ENCODE data around the gene L2HGDH. TPM values are rescaled to one million over a fixed set of nuclear protein-coding genes. Genes with fewer than 3 reads are reported as not detected.

The L2HGDH gene
- total RNA-seq, 2 experiments from 2014 or later, result 8.7 to 19.8 TPM

DNA sequence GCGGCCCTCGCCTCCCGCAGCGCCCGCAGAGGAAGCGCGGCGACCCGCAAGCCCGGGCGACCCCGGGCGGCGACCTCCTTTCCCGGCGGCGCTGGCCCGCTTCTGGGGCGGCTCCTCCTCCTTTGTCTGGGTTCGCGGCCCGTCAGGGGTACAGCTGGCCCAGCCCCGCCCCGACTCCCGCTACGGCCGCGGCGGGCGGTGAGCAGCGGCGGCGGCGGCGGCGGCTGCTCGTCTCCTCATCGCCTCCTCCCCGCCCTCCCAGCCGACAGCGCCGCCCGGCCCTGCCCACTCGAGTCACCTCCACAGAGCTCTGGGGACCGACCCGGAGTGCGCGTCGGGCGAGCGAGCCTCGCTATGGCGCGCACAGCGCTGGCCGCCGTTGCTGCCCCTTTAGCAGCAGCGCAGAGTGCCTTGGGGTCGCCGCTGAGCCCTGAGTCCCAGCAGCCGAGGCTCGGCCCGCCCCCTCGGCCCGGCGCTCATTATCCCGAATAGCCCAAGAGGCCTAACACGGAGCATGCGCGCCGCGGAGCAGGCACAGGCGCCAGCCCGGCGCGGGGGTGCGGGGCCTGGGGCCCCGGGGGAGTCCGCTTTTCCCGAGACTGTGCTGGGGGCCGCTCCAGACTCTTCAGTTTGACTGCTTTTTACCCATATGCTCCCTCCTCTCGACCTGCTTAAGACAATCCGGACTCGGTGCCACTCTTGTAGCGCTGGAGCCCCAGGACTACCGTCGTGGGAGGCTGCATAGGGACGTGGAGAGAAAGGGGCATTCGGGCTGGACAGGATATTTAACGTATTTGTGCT lies 80.4 kb downstream of the L2HGDH start, which contains the start of gene SOS2:
Gene SOS2, minus strand, starts transcription at position 104 of the 801 bp plus-strand sequence. CDS start 295 bp downstream, outside the sequence.
- CTCF ChIA-PET (ENCODE audit: unreplicated experiment), result no interaction called here

DNA sequence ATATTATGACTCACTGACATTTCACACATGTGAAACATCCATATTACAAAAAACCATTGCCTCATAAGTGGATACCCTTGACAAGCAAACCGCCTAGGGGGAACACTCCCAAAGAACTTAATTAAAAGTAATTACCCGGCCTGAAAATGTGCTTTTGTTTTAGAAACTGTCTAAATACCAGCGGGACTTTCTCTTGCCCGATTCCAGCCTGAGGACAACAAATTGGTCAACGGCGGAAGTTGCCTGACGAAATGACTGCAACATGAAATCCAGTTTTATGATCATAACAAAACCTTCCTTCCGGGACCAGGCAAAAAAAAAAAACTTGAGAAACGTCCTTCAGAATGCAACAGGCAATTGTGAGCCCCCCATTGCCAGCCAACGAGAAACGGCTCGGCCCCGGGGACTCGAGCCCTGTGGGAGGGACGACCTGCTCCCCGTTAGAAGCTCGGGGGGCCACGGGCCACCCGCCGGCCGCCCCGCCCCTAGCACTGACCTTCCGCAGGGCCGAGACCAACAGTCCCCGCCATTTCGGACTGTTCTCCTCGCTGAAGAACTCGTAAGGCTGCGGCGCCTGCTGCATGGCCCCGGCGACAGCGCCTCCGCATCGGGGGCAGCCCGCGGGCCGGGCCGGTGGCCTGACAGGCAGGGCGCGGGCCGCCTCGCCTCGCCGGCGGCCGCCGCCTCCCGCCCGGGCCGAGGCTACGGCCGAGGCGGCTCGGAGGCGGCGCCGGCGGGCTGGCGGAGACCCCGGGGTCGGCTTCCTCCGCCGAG lies 81.1 kb downstream of the L2HGDH start:
- peak overlapping the region; percentile 89 for H3K4me2 ChIP-seq (ENCODE audit: low read length)
- ChIA-PET CTCF (ENCODE audit: unreplicated experiment) (no interaction called here), POLR2A (no interaction called here)
- no peaks in the 10 kb centered on the region for H4K20me1 ChIP-seq (ENCODE audit: insufficient read depth, low read length)
- DNase-seq (ENCODE audit: low spot score), result peak; percentile 66
- peak overlapping the region; percentile 81 for H3K27ac ChIP-seq (ENCODE audit: low read depth, low read length, poor library complexity, severe bottlenecking)
- peaks cover 18% of the 10 kb centered on the region for H3K9me3 ChIP-seq (ENCODE audit: low read length)
- H3K4me1 ChIP-seq (ENCODE audit: insufficient read depth, low read length, poor library complexity, severe bottlenecking), result peaks cover 18% of the 10 kb centered on the region
- H3K4me3 ChIP-seq (ENCODE audit: low read depth, low read length, poor library complexity, severe bottlenecking), result peak overlapping the region; percentile 94
- peak overlapping the region; percentile 84 for H2AFZ ChIP-seq (ENCODE audit: low read length)
- BruUV-seq (replicated peaks), result no TSS peak
- TF ChIP-seq, protein P1, sequence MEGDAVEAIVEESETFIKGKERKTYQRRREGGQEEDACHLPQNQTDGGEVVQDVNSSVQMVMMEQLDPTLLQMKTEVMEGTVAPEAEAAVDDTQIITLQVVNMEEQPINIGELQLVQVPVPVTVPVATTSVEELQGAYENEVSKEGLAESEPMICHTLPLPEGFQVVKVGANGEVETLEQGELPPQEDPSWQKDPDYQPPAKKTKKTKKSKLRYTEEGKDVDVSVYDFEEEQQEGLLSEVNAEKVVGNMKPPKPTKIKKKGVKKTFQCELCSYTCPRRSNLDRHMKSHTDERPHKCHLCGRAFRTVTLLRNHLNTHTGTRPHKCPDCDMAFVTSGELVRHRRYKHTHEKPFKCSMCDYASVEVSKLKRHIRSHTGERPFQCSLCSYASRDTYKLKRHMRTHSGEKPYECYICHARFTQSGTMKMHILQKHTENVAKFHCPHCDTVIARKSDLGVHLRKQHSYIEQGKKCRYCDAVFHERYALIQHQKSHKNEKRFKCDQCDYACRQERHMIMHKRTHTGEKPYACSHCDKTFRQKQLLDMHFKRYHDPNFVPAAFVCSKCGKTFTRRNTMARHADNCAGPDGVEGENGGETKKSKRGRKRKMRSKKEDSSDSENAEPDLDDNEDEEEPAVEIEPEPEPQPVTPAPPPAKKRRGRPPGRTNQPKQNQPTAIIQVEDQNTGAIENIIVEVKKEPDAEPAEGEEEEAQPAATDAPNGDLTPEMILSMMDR (conservative IDR thresholded peaks at IDR 0.05; ENCODE audit: low read length), result 0 out of 2 replicates have a peak, but pooled peaks have one; percentile 9
- TF ChIP-seq EZH2phosphoT487 (IDR thresholded peaks at IDR 0.05; ENCODE audit: borderline replicate concordance, low read depth, low read length), result no peak
- intact Hi-C loops (cut with micrococcal nuclease; ENCODE audit: unreplicated experiment), result loop anchor here (1.0 to 5.0 kb wide), 6 partner anchors 81 to 599 kb away; partner anchors contain the start of genes DMAC2L, L2HGDH, MAP4K5 and VCPKMT
- H3K9me2 ChIP-seq (ENCODE audit: insufficient read depth, low read length), result no peaks in the 10 kb centered on the region
- H3K36me3 ChIP-seq (ENCODE audit: insufficient read depth, low read length), result peaks cover 13% of the 10 kb centered on the region
- H3K79me2 ChIP-seq (ENCODE audit: insufficient read depth, low read depth, low read length), result peaks cover 43% of the 10 kb centered on the region

More for the DNA sequence above, 80.4 kb downstream of the L2HGDH start, which contains the start of gene SOS2:
- Histone ChIP-seq H3K27ac (ENCODE audit: low read depth, low read length, poor library complexity, severe bottlenecking) (peak within 1 kb of the TSS; percentile 81), H4K20me1 (ENCODE audit: insufficient read depth, low read length) (no peaks in the 10 kb centered on the region), H3K9me3 (ENCODE audit: low read length) (peaks cover 20% of the 10 kb centered on the region), H3K4me2 (ENCODE audit: low read length) (peak within 1 kb of the TSS; percentile 89), H3K9me2 (ENCODE audit: insufficient read depth, low read length) (no peaks in the 10 kb centered on the region), H2AFZ (ENCODE audit: low read length) (peak within 1 kb of the TSS; percentile 98), H3K4me1 (ENCODE audit: insufficient read depth, low read length, poor library complexity, severe bottlenecking) (peaks cover 18% of the 10 kb centered on the region), H3K4me3 (ENCODE audit: low read depth, low read length, poor library complexity, severe bottlenecking) (peak within 1 kb of the TSS; percentile 94), H3K36me3 (ENCODE audit: insufficient read depth, low read length) (peaks cover 13% of the 10 kb centered on the region), H3K79me2 (ENCODE audit: insufficient read depth, low read depth, low read length) (peaks cover 36% of the 10 kb centered on the region)
- POLR2A ChIA-PET, result interaction anchor here (0.9 kb wide), 1 partner anchor 30 kb away, joined by 3 read pairs; no protein-coding TSS in a partner anchor
- TF ChIP-seq, protein P1 (conservative IDR thresholded peaks at IDR 0.05; ENCODE audit: low read length), result 0 out of 2 replicates have a peak, but pooled peaks have one; percentile 12
- no peak for TF ChIP-seq EZH2phosphoT487 (IDR thresholded peaks at IDR 0.05; ENCODE audit: borderline replicate concordance, low read depth, low read length)
- DNase-seq (ENCODE audit: low spot score), result peak; percentile 91
- no TSS peak for BruUV-seq (replicated peaks)
- intact Hi-C loops (cut with micrococcal nuclease; ENCODE audit: unreplicated experiment), result loop anchor here (1.0 to 5.0 kb wide), 6 partner anchors 81 to 599 kb away; partner anchors contain the start of genes DMAC2L, L2HGDH, MAP4K5 and VCPKMT
